ENCODE measurements around the gene EVPL.

EVPL gene

GRCh38 chr17:75959051-75959838 is 67.9 kb downstream of the EVPL start:
- no peak for DNase-seq (ENCODE audit: low spot score)
